Thoracic aorta (tissue), 2 donors: Measurements from ENCODE around the gene CACNA2D3. TPM values are rescaled to one million over a fixed set of nuclear protein-coding genes. Genes with fewer than 3 reads are reported as not detected.

ENCODE experiments used
- ATAC-seq: fragments of 150-250 bp; one replicate; pipeline ENCODE4 v1.8.0; 2017; ENCODE audit warnings: low read depth; ENCODE audit not compliant: insufficient number of reproducible peaks, low FRiP score
- DNase-seq: peaks from one replicate; pipeline ENCODE4 v3.0.0-alpha.2; 2020; ENCODE audit warnings: low spot score
- H3K27ac ChIP-seq, 2 donors: fragments of 200-600 bp; sonication (generic); 1 replicate in 1 of 2; 2 replicates in 1 of 2; pipeline ENCODE4 v1.5.1; 2016; ENCODE audit warnings: mild to moderate bottlenecking in 2 of 2, moderate library complexity in 2 of 2
- H3K27me3 ChIP-seq: fragments of 200-600 bp; sonication (generic); replicated peaks from 2 replicates; pipeline ENCODE4 v1.6.0; 2016; ENCODE audit warnings: mild to moderate bottlenecking; ENCODE audit not compliant: insufficient read depth
- H3K36me3 ChIP-seq: fragments of 200-600 bp; sonication (generic); one replicate; pipeline ENCODE4 v1.5.1; 2016
- H3K4me1 ChIP-seq, 2 donors: fragments of 200-600 bp; sonication (generic); 1 replicate in 1 of 2; 2 replicates in 1 of 2; pipeline versions ENCODE4 v1.5.1 to v1.6.0; 2016; ENCODE audit warnings: low read depth in 2 of 2, mild to moderate bottlenecking in 1 of 2; ENCODE audit not compliant: control insufficient read depth in 1 of 2
- H3K4me3 ChIP-seq: fragments of 200-600 bp; sonication (generic); 2 replicates; pipeline ENCODE4 v1.5.1; 2016; ENCODE audit warnings: mild to moderate bottlenecking
- H3K9me3 ChIP-seq: fragments of 200-600 bp; sonication (generic); 2 replicates; pipeline ENCODE4 v1.5.1; 2016
- CTCF ChIP-seq: fragments of 200-600 bp; sonication (generic); IDR thresholded peaks from one replicate; pipeline ENCODE4 v1.5.1; 2019; ENCODE audit warnings: antibody characterized with exemption
- total RNA-seq, 2 donors: library from RNA; depleted of rRNA; stranded (reverse); fragments of >200 nt; gene quantifications; one replicate each; pipeline versions ENCODE4 v1.1.0 to v1.2.3, GENCODE V29; 2016

The CACNA2D3 gene
- total RNA-seq, 2 donors from 2014 or later: 3.2 to 4.0 TPM

- DNase-seq: no peak
- Histone ChIP-seq H3K4me1 (no peaks in the 10 kb centered on the region), H3K27me3 (no peaks in the 10 kb centered on the region), H3K9me3 (no peaks in the 10 kb centered on the region), H3K36me3 (no peaks in the 10 kb centered on the region), H3K4me3 (no peak overlapping the region), H3K27ac (no peak overlapping the region)
- no peak for TF ChIP-seq CTCF
- ATAC-seq: no peak
Measured at GRCh38 chr3:54870423-54870822, 748.1 kb downstream of the CACNA2D3 start.

- H3K27ac ChIP-seq: no peak overlapping the region
- no peaks in the 10 kb centered on the region for H3K27me3 ChIP-seq
- TF ChIP-seq CTCF: no peak
- H3K4me1 ChIP-seq: no peaks in the 10 kb centered on the region
- H3K9me3 ChIP-seq: no peaks in the 10 kb centered on the region
- ATAC-seq: no peak
- no peaks in the 10 kb centered on the region for H3K36me3 ChIP-seq
- no peak for DNase-seq
- no peak overlapping the region for H3K4me3 ChIP-seq
Measured at GRCh38 chr3:54871867-54872266, 749.5 kb downstream of the CACNA2D3 start.

- no peak for TF ChIP-seq CTCF
- no peaks in the 10 kb centered on the region for H3K4me1 ChIP-seq
- H3K36me3 ChIP-seq: no peaks in the 10 kb centered on the region
- no peak overlapping the region for H3K4me3 ChIP-seq
- no peaks in the 10 kb centered on the region for H3K27me3 ChIP-seq
- DNase-seq (no peak), ATAC-seq (no peak)
- H3K9me3 ChIP-seq: no peaks in the 10 kb centered on the region
- H3K27ac ChIP-seq: no peak overlapping the region
Measured at GRCh38 chr3:54873059-54874010, 751.0 kb downstream of the CACNA2D3 start.

GRCh38 chr3:54874816-54875556 is 752.6 kb downstream of the CACNA2D3 start:
- no peaks in the 10 kb centered on the region for H3K4me1 ChIP-seq
- H3K27me3 ChIP-seq: no peaks in the 10 kb centered on the region
- TF ChIP-seq CTCF: no peak
- H3K36me3 ChIP-seq: no peaks in the 10 kb centered on the region
- DNase-seq: no peak
- no peak overlapping the region for H3K4me3 ChIP-seq
- H3K27ac ChIP-seq: no peak overlapping the region
- no peak for ATAC-seq
- no peaks in the 10 kb centered on the region for H3K9me3 ChIP-seq

GRCh38 chr3:54875596-54876268 is 753.4 kb downstream of the CACNA2D3 start:
- no peak for TF ChIP-seq CTCF
- DNase-seq (no peak), ATAC-seq (no peak)
- Histone ChIP-seq H3K36me3 (no peaks in the 10 kb centered on the region), H3K4me1 (no peaks in the 10 kb centered on the region), H3K9me3 (no peaks in the 10 kb centered on the region), H3K27me3 (no peaks in the 10 kb centered on the region), H3K4me3 (no peak overlapping the region), H3K27ac (no peak overlapping the region)
